SIG-M5 treated with dmso at 0.1 percent for 504 hours (cell line): ENCODE data around the gene MAD1L1.
"Not testable (repeated sequence)": the region's sequence is repeated elsewhere in the genome, so short reads cannot be mapped to it uniquely, and the experiment has no call there.

ENCODE experiments used
- DNase-seq: peaks from one replicate; lab custom pipeline; 2025; ENCODE audit not compliant: unreplicated experiment; lab: John Stamatoyannopoulos, UW

Gene MAD1L1

DNA sequence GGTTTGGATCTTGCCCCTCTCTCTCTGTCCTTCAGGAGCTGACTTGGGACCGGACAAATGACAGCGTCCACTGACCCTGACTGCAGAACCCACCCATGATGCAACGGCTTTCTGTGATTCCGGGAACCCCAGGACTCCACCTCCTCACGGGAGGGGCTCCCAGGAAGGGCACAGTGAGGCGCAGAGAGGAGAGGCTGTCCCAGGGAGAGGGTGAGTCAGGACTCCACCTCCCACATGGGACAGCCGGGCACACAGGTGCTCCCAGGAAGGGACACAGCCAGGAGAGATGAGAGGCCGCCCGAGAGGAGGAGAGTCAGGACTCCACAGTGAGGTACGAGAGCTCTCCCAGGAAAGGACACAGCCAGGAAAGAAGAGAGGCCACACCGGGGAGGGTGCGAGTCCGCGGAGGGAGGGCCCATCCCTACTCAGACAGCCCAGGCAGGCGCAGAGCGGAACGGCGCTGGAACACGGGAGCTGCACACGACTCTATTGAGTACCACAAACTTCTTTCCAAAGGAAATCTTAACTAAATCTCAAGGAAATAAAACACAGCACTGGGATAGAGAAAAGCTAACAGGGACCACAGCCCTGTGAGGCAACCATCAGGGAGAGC is 162.5 kb downstream of the MAD1L1 start:
- no peak for DNase-seq

DNA sequence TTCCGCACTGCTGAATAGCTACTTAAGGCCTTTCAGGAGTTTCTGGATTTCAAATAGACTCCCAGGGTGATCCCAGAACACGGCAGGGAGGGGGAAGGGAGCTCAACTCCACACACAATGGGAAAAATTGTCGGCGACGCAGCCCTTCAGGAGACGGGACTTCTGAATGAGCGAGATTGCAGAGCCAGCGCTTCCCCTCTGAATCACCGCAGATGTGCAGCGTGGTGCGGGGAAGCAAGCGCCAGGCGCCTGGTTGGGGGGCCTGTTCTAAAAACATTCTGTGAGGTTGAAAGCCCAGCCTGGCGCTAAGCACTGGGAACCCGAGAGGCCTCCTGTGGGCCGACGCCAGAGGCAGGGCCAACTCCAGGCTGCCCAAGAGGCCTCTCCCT is 163.3 kb downstream of the MAD1L1 start:
- DNase-seq: no peak

GRCh38 chr7:2068693-2069471 is 163.9 kb downstream of the MAD1L1 start:
- DNase-seq: no peak

- DNase-seq: no peak
Observed at GRCh38 chr7:2066251-2066919, 166.4 kb downstream of the MAD1L1 start.

GRCh38 chr7:2065528-2065927 is 167.2 kb downstream of the MAD1L1 start:
- no peak for DNase-seq

GRCh38 chr7:2063563-2064260 is 169.0 kb downstream of the MAD1L1 start:
- DNase-seq: no peak

DNA sequence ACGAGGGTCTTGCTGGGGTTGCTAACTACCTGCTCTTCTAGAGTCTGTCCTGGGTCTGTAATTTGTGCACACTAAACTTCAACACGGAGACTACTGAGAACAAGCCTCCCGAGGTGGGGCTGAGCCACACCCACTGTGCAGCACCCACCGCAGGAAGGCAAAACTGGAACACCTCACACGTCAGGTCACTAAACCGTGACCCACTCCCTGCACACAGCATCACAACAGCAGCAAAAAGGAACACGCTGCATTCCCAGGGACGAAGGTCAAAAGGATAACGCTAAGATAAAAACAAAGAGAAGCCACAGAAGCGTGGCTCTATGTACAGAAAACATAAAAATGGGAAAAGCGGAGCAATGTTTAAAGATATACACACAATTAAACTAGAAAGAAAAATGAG is 170.1 kb downstream of the MAD1L1 start:
- DNase-seq: no peak

- no peak for DNase-seq
Observed at GRCh38 chr7:2060701-2061100, 172.0 kb downstream of the MAD1L1 start.

GRCh38 chr7:2059964-2060700 is 172.6 kb downstream of the MAD1L1 start:
- no peak for DNase-seq

GRCh38 chr7:2058246-2058645 is 174.5 kb downstream of the MAD1L1 start:
- DNase-seq: not testable (repeated sequence)

DNA sequence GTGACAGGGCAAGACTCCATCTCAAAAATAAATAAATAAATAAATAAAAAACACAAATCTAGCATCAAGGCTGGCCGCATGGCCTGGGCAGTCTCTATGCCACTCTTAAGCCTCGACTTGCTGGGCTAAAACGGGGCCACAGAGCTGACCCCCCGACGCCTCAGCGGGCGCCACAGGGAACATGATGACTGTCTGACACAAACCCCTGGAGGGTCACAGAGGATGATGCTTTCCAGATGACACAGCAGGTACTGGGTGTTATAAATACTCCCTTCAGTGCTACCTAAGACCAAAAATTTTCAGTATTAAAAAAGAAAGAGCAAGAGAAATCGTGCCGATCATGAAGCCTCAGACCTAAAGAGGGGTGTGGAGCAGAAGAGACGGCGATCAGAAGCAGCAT is 176.8 kb downstream of the MAD1L1 start:
- DNase-seq: no peak

DNA sequence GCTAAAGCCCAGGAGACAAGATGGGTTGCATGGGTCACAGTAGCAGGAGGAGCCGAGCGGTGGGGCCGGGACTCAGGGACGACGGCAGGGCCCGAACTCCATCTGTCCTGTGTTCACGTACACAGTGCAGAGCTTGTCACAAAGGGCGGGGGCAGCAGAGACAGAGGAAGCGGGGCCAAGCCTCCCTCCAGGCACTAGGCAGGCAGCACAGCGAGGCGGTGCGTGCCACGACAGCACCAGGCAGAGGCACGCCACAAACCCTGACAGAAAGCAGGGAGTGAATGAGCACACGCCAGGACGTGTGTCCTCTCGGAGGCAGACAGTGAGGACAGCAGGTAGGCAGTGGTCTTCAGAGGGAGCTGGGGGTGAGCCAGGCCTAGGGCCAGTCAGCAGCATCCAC is 177.8 kb downstream of the MAD1L1 start:
- no peak for DNase-seq

DNA sequence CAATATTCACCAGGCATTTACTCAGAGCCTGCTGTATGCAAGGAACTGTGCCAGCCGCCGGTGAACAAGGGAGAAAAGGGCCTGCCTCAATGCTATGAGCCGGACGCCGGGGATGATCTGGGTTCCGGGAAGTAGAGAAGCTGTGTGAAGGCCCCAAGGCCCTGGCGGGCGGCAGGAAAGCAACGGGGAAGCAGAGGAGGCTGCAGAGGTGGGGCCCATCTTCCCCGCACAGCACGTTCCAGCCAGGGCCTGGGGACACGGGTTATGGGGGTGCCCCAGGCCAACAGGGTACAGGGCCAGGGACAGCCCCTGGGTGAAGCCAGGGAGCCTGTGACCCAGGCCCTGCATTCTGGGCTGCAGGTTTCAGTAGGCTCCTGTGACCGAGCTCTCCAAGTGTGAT is 179.3 kb downstream of the MAD1L1 start:
- no peak for DNase-seq

- no peak for DNase-seq
Observed at GRCh38 chr7:2052657-2053048, 180.1 kb downstream of the MAD1L1 start.

GRCh38 chr7:2051707-2052656 is 180.8 kb downstream of the MAD1L1 start:
- no peak for DNase-seq

DNA sequence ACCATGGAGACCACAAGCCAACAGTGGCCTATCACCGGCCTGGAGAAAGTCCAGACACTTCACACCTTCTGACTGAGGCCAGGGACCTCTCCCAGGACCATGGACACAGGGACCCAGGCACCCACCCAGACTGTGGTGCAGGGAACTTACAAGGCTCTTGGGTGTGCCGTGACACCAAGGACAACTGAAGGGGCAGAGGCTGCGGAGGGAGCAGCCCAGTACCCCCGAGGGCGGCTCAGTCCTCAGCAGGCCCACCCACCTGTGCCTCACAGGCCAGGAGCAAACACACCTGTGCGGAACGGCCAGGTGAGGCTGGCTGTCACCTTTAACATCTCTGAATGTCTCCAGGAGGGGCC is 182.3 kb downstream of the MAD1L1 start:
- no peak for DNase-seq

- DNase-seq: no peak
Observed at GRCh38 chr7:2049782-2050510, 182.8 kb downstream of the MAD1L1 start.

DNA sequence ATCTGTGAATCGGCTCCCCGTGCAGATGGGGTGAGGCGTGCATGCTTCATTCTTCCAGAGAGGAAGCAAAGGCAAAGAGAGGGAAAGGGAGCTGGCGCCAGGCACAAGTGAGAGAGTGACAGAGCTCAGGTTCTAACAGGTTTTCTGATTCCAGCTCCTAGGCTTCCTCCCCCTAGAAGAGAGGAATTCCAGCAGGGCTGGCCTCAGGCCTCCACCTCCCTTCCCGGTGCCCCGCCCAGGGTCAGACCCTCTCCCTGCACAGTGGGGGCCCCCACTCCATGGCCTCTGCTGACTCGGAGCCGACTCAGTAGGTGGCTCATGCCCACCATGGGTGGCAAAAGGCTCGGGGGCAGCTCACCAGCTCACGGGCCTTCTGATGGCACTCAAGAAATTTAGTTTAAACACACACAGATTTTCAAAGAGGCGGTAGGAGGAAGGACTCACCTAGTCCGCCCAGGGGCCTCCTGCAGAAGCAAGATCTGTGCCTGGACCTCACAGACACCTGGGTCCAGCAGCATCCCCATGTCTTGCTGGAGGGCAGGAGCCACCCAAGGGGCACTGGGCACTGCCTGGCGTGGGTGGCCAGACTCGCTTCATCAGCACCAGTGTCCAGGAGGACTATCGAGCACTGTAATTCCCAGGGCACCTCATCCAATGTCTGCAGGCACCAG is 183.5 kb downstream of the MAD1L1 start:
- no peak for DNase-seq

GRCh38 chr7:2048531-2048930 is 184.2 kb downstream of the MAD1L1 start:
- no peak for DNase-seq
